ENCODE results near the gene DCC.

- no peak for TF ChIP-seq CTCF (IDR thresholded peaks at IDR 0.05)
- no peak for TF ChIP-seq POLR2A (IDR thresholded peaks at IDR 0.05)
Observed at GRCh38 chr18:52682260-52682659, 342.3 kb downstream of the DCC start.

All from thyroid gland (tissue), 4 donors.